OCI-LY1 (cell line): Measurements from ENCODE around the gene DHRSX.
A peak's percentile ranks its signal among the peaks of the same experiment; 100 is the strongest.

Experiments used
- H2AFZ ChIP-seq: fragments of 200-600 bp; sonication (generic), shearing (Covaris generic); 2 replicates; pipeline ENCODE4 v1.6.0; 2014; ENCODE audit warnings: antibody characterized with exemption, mild to moderate bottlenecking, low read length
- H3F3A ChIP-seq: fragments of 200-600 bp; sonication (generic), shearing (Covaris generic); 2 replicates; pipeline ENCODE4 v1.6.0; 2014; ENCODE audit warnings: mild to moderate bottlenecking, antibody characterized with exemption, low read length, moderate library complexity; ENCODE audit not compliant: insufficient read depth
- H3K27ac ChIP-seq: fragments of 200-600 bp; sonication (generic); 2 replicates; pipeline ENCODE4 v1.5.1; 2014; ENCODE audit warnings: low read length, mixed run types, mild to moderate bottlenecking, low read depth; ENCODE audit not compliant: poor library complexity, severe bottlenecking
- H3K27me3 ChIP-seq: fragments of 200-600 bp; sonication (generic); 2 replicates; pipeline ENCODE4 v1.6.0; 2014; ENCODE audit warnings: antibody characterized with exemption, mild to moderate bottlenecking, low read length, moderate library complexity; ENCODE audit not compliant: insufficient read depth
- H3K36me3 ChIP-seq: fragments of 200-600 bp; sonication (generic); 2 replicates; pipeline ENCODE4 v1.6.1; 2014; ENCODE audit warnings: mild to moderate bottlenecking, antibody characterized with exemption, low read length, moderate library complexity, mixed read lengths; ENCODE audit not compliant: insufficient read depth
- H3K4me1 ChIP-seq: fragments of 200-600 bp; sonication (generic); 2 replicates; pipeline ENCODE4 v1.5.1; 2014; ENCODE audit warnings: mild to moderate bottlenecking, low read length, moderate library complexity; ENCODE audit not compliant: insufficient read depth, severe bottlenecking
- H3K4me2 ChIP-seq: fragments of 200-600 bp; sonication (generic), shearing (Covaris generic); 2 replicates; pipeline ENCODE4 v1.6.1; 2014; ENCODE audit warnings: low read length
- H3K4me3 ChIP-seq: fragments of 200-600 bp; sonication (generic); 2 replicates; pipeline ENCODE4 v1.5.1; 2014; ENCODE audit warnings: low read length, low read depth, mild to moderate bottlenecking, mixed read lengths; ENCODE audit not compliant: poor library complexity, severe bottlenecking
- H3K79me2 ChIP-seq: fragments of 200-600 bp; shearing (Covaris generic); 2 replicates; pipeline ENCODE4 v1.6.1; 2016; ENCODE audit warnings: mixed run types, low read length, mixed read lengths; ENCODE audit not compliant: insufficient read depth
- H3K9ac ChIP-seq: fragments of 200-600 bp; sonication (generic), shearing (Covaris generic); 2 replicates; pipeline ENCODE4 v1.6.1; 2014; ENCODE audit warnings: mild to moderate bottlenecking, low read length, mixed read lengths
- H3K9me2 ChIP-seq: fragments of 200-600 bp; sonication (generic), shearing (Covaris generic); 2 replicates; pipeline ENCODE4 v1.6.1; 2014; ENCODE audit warnings: low read depth, mild to moderate bottlenecking, low read length, mixed read lengths
- H3K9me3 ChIP-seq: fragments of 200-600 bp; shearing (Covaris generic); 2 replicates; pipeline ENCODE4 v1.6.1; 2014; ENCODE audit warnings: low read length, mixed read lengths
- H4K20me1 ChIP-seq: fragments of 200-600 bp; sonication (generic), shearing (Covaris generic); 2 replicates; pipeline ENCODE4 v1.6.0; 2016; ENCODE audit warnings: mild to moderate bottlenecking, low read length; ENCODE audit not compliant: insufficient read depth
- CTCF ChIP-seq: fragments of 200-600 bp; sonication (generic), shearing (Covaris generic); IDR thresholded peaks from 2 replicates; pipeline ENCODE4 v1.5.1; 2017; ENCODE audit warnings: mild to moderate bottlenecking, antibody characterized with exemption, low read length, moderate library complexity, mixed read lengths
- EZH2 ChIP-seq: fragments of 200-600 bp; sonication (generic), shearing (Covaris generic); IDR thresholded peaks from 2 replicates; pipeline ENCODE4 v1.8.0; 2017; ENCODE audit warnings: borderline replicate concordance, mixed run types, mild to moderate bottlenecking, antibody characterized with exemption, low read length, moderate library complexity, mixed read lengths

The DHRSX gene

GRCh38 chrX:2264179-2265030, 236.4 kb downstream of the DHRSX start:
- Histone ChIP-seq H2AFZ (no peak overlapping the region), H3K4me1 (peaks cover 20% of the 10 kb centered on the region), H3K9ac (no peak overlapping the region), H3K27me3 (no peaks in the 10 kb centered on the region), H3K4me2 (no peak overlapping the region), H3K9me3 (no peaks in the 10 kb centered on the region), H3K79me2 (no peaks in the 10 kb centered on the region), H3K36me3 (peaks cover 6% of the 10 kb centered on the region; the same call in 1 of the 2 replicates), H3F3A (no peaks in the 10 kb centered on the region), H3K4me3 (no peak overlapping the region), H3K27ac (no peak overlapping the region), H3K9me2 (no peaks in the 10 kb centered on the region), H4K20me1 (no peaks in the 10 kb centered on the region)
- TF ChIP-seq CTCF (no peak), EZH2 (no peak)

- Histone ChIP-seq H3K4me1 (peaks cover 20% of the 10 kb centered on the region), H3K9me2 (no peaks in the 10 kb centered on the region), H4K20me1 (no peaks in the 10 kb centered on the region), H3K36me3 (peaks cover 6% of the 10 kb centered on the region; the same call in 1 of the 2 replicates), H3K79me2 (no peaks in the 10 kb centered on the region), H3K27me3 (no peaks in the 10 kb centered on the region), H2AFZ (no peak overlapping the region), H3F3A (no peaks in the 10 kb centered on the region), H3K27ac (peak overlapping the region; percentile 87), H3K9me3 (no peaks in the 10 kb centered on the region), H3K9ac (no peak overlapping the region), H3K4me2 (no peak overlapping the region; the same call in 1 of the 2 replicates), H3K4me3 (no peak overlapping the region)
- TF ChIP-seq CTCF (no peak), EZH2 (no peak)
Measured at GRCh38 chrX:2263203-2263602, 237.6 kb downstream of the DHRSX start.

DNA sequence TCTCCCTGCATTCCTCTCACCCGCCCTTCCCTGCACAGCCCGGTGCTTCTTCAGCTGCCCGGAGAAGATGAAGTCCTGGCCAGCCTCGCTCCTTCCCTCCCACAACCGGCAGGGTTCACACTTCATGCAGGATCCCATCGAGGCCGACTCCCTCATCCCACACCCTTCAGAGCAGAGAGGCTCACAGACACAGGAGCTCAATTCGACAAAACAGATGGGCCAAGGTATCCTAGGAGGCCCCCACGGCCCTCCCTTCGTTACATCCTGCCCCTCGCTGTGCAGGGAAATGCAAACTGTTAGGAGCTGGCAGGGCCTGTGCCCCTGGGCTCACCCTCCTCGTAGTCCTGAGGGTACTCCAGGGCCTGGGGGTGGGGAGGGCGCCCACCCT, 238.1 kb downstream of the DHRSX start:
- Histone ChIP-seq H2AFZ (no peak overlapping the region), H3K4me1 (peaks cover 20% of the 10 kb centered on the region), H3K9me2 (no peaks in the 10 kb centered on the region), H3K4me2 (no peak overlapping the region; the same call in 1 of the 2 replicates), H3K79me2 (no peaks in the 10 kb centered on the region), H3K36me3 (peaks cover 6% of the 10 kb centered on the region; the same call in 1 of the 2 replicates), H3K9ac (no peak overlapping the region), H3K9me3 (no peaks in the 10 kb centered on the region), H3F3A (no peaks in the 10 kb centered on the region), H3K4me3 (no peak overlapping the region), H3K27me3 (no peaks in the 10 kb centered on the region), H3K27ac (peak overlapping the region; percentile 87), H4K20me1 (no peaks in the 10 kb centered on the region)
- TF ChIP-seq EZH2 (no peak), CTCF (no peak)
